GM21529 (cell line): Measurements from ENCODE around the gene ANKRD35.

Experiments used
- ATAC-seq: cut with Tn5 transposase; IDR thresholded peaks from one replicate; pipeline ENCODE4 v1.9.1; 2021; ENCODE audit not compliant: unreplicated experiment

Gene ANKRD35

GRCh38 chr1:145893306-145894055 is 7.8 kb upstream of the ANKRD35 start:
- no peak for ATAC-seq

GRCh38 chr1:145892486-145893087 is 6.9 kb upstream of the ANKRD35 start:
- ATAC-seq, result no peak

GRCh38 chr1:145891587-145892485 is 6.2 kb upstream of the ANKRD35 start:
- no peak for ATAC-seq

- ATAC-seq, result no peak
These were observed 5.5 kb upstream of the ANKRD35 start for GRCh38 chr1:145891143-145891542.

GRCh38 chr1:145889722-145890121 is 4.1 kb upstream of the ANKRD35 start:
- no peak for ATAC-seq

GRCh38 chr1:145887631-145888030 is 2.0 kb upstream of the ANKRD35 start:
- no peak for ATAC-seq

- ATAC-seq, result no peak
These were observed 1.1 kb upstream of the ANKRD35 start for GRCh38 chr1:145886816-145887215.

GRCh38 chr1:145886390-145886789 is 724 bp upstream of the ANKRD35 start:
- no peak for ATAC-seq

GRCh38 chr1:145884675-145885074 is 991 bp downstream of the ANKRD35 start:
- no peak for ATAC-seq

GRCh38 chr1:145879775-145880174 is 5.9 kb downstream of the ANKRD35 start:
- no peak for ATAC-seq

GRCh38 chr1:145878724-145879123 is 6.9 kb downstream of the ANKRD35 start:
- ATAC-seq, result no peak

GRCh38 chr1:145877923-145878486 is 7.7 kb downstream of the ANKRD35 start:
- ATAC-seq, result no peak

GRCh38 chr1:145874646-145875045 is 11.0 kb downstream of the ANKRD35 start:
- no peak for ATAC-seq

- no peak for ATAC-seq
These were observed 13.4 kb downstream of the ANKRD35 start for GRCh38 chr1:145871994-145872924.

GRCh38 chr1:145868232-145868631 is 17.4 kb downstream of the ANKRD35 start:
- no peak for ATAC-seq

GRCh38 chr1:145863282-145864018 is 22.2 kb downstream of the ANKRD35 start:
- no peak for ATAC-seq

- peak; percentile 79 for ATAC-seq
These were observed 26.1 kb downstream of the ANKRD35 start for GRCh38 chr1:145859491-145860023.

GRCh38 chr1:145858901-145859490 is 26.7 kb downstream of the ANKRD35 start, which contains the start of gene PIAS3:
Gene PIAS3 (minus strand): TSS chr1:145859081. CDS start chr1:145858990, 91 bp downstream.
- peak; percentile 73 for ATAC-seq
